Naive thymus-derived CD4-positive, alpha-beta T cell (primary cell): ENCODE measurements around the gene SEZ6. TPM values are rescaled to one million over a fixed set of nuclear protein-coding genes. Genes with fewer than 3 reads are reported as not detected.

Experiments
- ATAC-seq: fragments of 150-1000 bp; cut with Tn5 transposase; 2 replicates; pipeline ENCODE4 v1.10.0; 2021; ENCODE audit warnings: mild to moderate bottlenecking, moderate library complexity
- CTCF ChIA-PET: fragments of 350-600 bp; sonication (Branson Sonifier 250); formaldehyde crosslinking; loops from one replicate; lab custom pipeline; 2021; ENCODE audit warnings: antibody characterized with exemption; lab: Charles Lee
- POLR2A ChIA-PET: fragments of 350-600 bp; sonication (Branson Sonifier 250); formaldehyde crosslinking; loops from one replicate; lab custom pipeline; 2021; ENCODE audit warnings: antibody characterized with exemption, inconsistent platforms; lab: Charles Lee
- DNase-seq, 9 donors: peaks; one replicate each; pipeline versions ENCODE4 v3.0.0 to v3.0.0-alpha.2; 2020 to 2022; ENCODE audit warnings: mixed read lengths in 1 of 9
- H3K27ac ChIP-seq: one replicate; pipeline ENCODE4 v1.7.0; 2013; ENCODE audit warnings: mild to moderate bottlenecking, low read depth, low read length, moderate library complexity
- H3K27me3 ChIP-seq, 2 donors: one replicate each; pipeline ENCODE4 v1.7.0; 2013; ENCODE audit warnings: low read length in 2 of 2, mild to moderate bottlenecking in 2 of 2, moderate library complexity in 2 of 2; ENCODE audit not compliant: control insufficient read depth in 2 of 2, insufficient read depth in 2 of 2
- H3K36me3 ChIP-seq, 3 experiments: 1 replicate in 2 of 3; 2 replicates in 1 of 3; pipeline ENCODE4 v1.7.0; 2013; ENCODE audit warnings: low read length in 3 of 3, mild to moderate bottlenecking in 3 of 3, moderate library complexity in 1 of 3; ENCODE audit not compliant: insufficient read depth in 3 of 3, control insufficient read depth in 2 of 3
- H3K4me1 ChIP-seq, 2 donors: one replicate each; pipeline ENCODE4 v1.7.0; 2013; ENCODE audit warnings: low read length in 2 of 2, mild to moderate bottlenecking in 2 of 2, moderate library complexity in 1 of 2; ENCODE audit not compliant: control insufficient read depth in 2 of 2, insufficient read depth in 2 of 2
- H3K4me3 ChIP-seq: 2 replicates; pipeline ENCODE4 v1.7.0; 2013; ENCODE audit warnings: mild to moderate bottlenecking, low read length
- H3K9me3 ChIP-seq, 3 experiments: 1 replicate in 2 of 3; 2 replicates in 1 of 3; pipeline ENCODE4 v1.7.0; 2013; ENCODE audit warnings: low read length in 3 of 3; ENCODE audit not compliant: control insufficient read depth in 2 of 3
- H3K27ac Mint-ChIP-seq, 9 donors: one replicate each; pipeline ENCODE4 v1.8.0; 2020 to 2022; ENCODE audit warnings: mixed read lengths in 9 of 9, mild to moderate bottlenecking in 8 of 9, moderate library complexity in 5 of 9, inconsistent platforms in 2 of 9
- H3K27me3 Mint-ChIP-seq, 5 donors: one replicate each; pipeline ENCODE4 v1.8.0; 2021 to 2022; ENCODE audit warnings: mixed read lengths in 5 of 5, mild to moderate bottlenecking in 1 of 5
- H3K36me3 Mint-ChIP-seq, 5 donors: one replicate each; pipeline ENCODE4 v1.8.0; 2020 to 2022; ENCODE audit warnings: mixed read lengths in 5 of 5, mild to moderate bottlenecking in 3 of 5, inconsistent platforms in 1 of 5
- H3K4me1 Mint-ChIP-seq, 7 donors: one replicate each; pipeline ENCODE4 v1.8.0; 2020 to 2022; ENCODE audit warnings: mixed read lengths in 7 of 7, mild to moderate bottlenecking in 3 of 7, inconsistent platforms in 1 of 7
- H3K4me3 Mint-ChIP-seq, 10 donors: one replicate each; pipeline ENCODE4 v1.8.0; 2020 to 2022; ENCODE audit warnings: mild to moderate bottlenecking in 10 of 10, mixed read lengths in 10 of 10, moderate library complexity in 6 of 10, inconsistent platforms in 2 of 10
- H3K9me3 Mint-ChIP-seq, 11 donors: one replicate each; pipeline ENCODE4 v1.8.0; 2020 to 2022; ENCODE audit warnings: mixed read lengths in 11 of 11, mild to moderate bottlenecking in 4 of 11, inconsistent platforms in 1 of 11, moderate library complexity in 1 of 11
- intact Hi-C, 2 donors: fragments of 100-400 bp; cut with micrococcal nuclease; formaldehyde crosslinking; loops; one replicate each; pipeline ENCODE4 v1.15.1; 2023
- polyA plus RNA-seq, 2 donors: library from polyadenylated mRNA; unstranded; fragments of 300-500 nt; fragmentation: Illumina TruSeq; gene quantifications; one replicate each; pipeline ENCODE4 v1.2.3, GENCODE V29; 2021
- total RNA-seq, 6 experiments: library from RNA in 5 of 6; stranded (reverse) in 5 of 6; gene quantifications; 1 replicate in 5 of 6; 2 replicates in 1 of 6; pipeline ENCODE4 v1.2.3 and lab custom pipeline; 2021 to 2026

Gene SEZ6
- total and polyA plus RNA-seq, 7 experiments from 2014 or later, result 0.40 to 2.0 (median 0.64) TPM; not detected in 3

- H3K27ac Mint-ChIP-seq, result no peak overlapping the region
- no peaks in the 10 kb centered on the region for H3K36me3 Mint-ChIP-seq
- peaks cover 0 to 14% (median 5%) of the 10 kb centered on the region in 7 donors for H3K4me1 Mint-ChIP-seq
- Histone ChIP-seq H3K4me1 (peaks cover 5 to 7% of the 10 kb centered on the region in 2 donors), H3K27me3 (peaks cover 4 to 10% of the 10 kb centered on the region in 2 donors), H3K27ac (no peak overlapping the region), H3K36me3 (no peaks in the 10 kb centered on the region), H3K4me3 (no peak overlapping the region), H3K9me3 (no peaks in the 10 kb centered on the region)
- ChIA-PET CTCF (no interaction called here), POLR2A (no interaction called here)
- peaks cover 39 to 66% (median 56%) of the 10 kb centered on the region in 5 donors for H3K27me3 Mint-ChIP-seq
- no peaks in the 10 kb centered on the region for H3K9me3 Mint-ChIP-seq
- H3K4me3 Mint-ChIP-seq, result no peak overlapping the region
- no peak for ATAC-seq
- intact Hi-C loops, result no loop called here
- no peak for DNase-seq
These were observed 16.2 kb upstream of the SEZ6 start for GRCh38 chr17:29022074-29022473.

GRCh38 chr17:29021226-29021625 lies 15.4 kb upstream of the SEZ6 start:
- peaks cover 39 to 63% (median 59%) of the 10 kb centered on the region in 5 donors for H3K27me3 Mint-ChIP-seq
- Histone ChIP-seq H3K9me3 (no peaks in the 10 kb centered on the region), H3K4me3 (no peak overlapping the region), H3K27me3 (peaks cover 4 to 10% of the 10 kb centered on the region in 2 donors), H3K36me3 (no peaks in the 10 kb centered on the region), H3K4me1 (peaks cover 5 to 7% of the 10 kb centered on the region in 2 donors), H3K27ac (no peak overlapping the region)
- DNase-seq (no peak), ATAC-seq (no peak)
- ChIA-PET POLR2A (no interaction called here), CTCF (no interaction called here)
- H3K36me3 Mint-ChIP-seq, result no peaks in the 10 kb centered on the region
- no peak overlapping the region for H3K27ac Mint-ChIP-seq
- H3K4me1 Mint-ChIP-seq, result peaks cover 0 to 14% (median 5%) of the 10 kb centered on the region in 7 donors
- intact Hi-C loops, result no loop called here
- no peak overlapping the region for H3K4me3 Mint-ChIP-seq
- H3K9me3 Mint-ChIP-seq, result no peaks in the 10 kb centered on the region

DNA sequence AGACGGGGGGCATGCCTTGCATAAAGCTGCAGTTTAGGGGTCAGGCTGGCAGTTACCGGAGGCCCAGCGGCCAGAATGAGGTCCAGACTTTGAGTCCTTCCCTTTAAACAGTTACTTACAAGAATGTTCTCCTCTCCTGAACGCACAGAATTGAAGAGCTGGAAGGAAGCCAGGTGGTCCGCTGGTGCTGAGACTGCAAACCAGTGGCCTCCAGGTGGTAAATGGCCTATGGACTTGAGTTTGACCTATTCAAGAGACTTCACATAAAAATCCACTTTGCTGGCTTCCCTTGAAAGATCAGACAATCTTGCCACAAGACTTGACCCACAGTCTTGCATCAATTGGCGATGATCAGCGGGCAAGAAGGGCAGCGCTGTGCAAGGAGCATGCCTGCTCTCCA lies 14.7 kb upstream of the SEZ6 start:
- ATAC-seq (no peak), DNase-seq (no peak)
- POLR2A ChIA-PET, result no interaction called here
- Histone ChIP-seq H3K27me3 (peaks cover 4 to 10% of the 10 kb centered on the region in 2 donors), H3K4me3 (no peak overlapping the region), H3K36me3 (no peaks in the 10 kb centered on the region), H3K27ac (no peak overlapping the region), H3K9me3 (no peaks in the 10 kb centered on the region), H3K4me1 (peaks cover 5 to 7% of the 10 kb centered on the region in 2 donors)
- H3K27me3 Mint-ChIP-seq, result peaks cover 39 to 62% (median 60%) of the 10 kb centered on the region in 5 donors
- no peak overlapping the region for H3K27ac Mint-ChIP-seq
- intact Hi-C loops, result no loop called here
- H3K36me3 Mint-ChIP-seq, result no peaks in the 10 kb centered on the region
- peaks cover 0 to 14% (median 5%) of the 10 kb centered on the region in 7 donors for H3K4me1 Mint-ChIP-seq
- no peak overlapping the region for H3K4me3 Mint-ChIP-seq
- CTCF ChIA-PET, result no interaction called here
- no peaks in the 10 kb centered on the region for H3K9me3 Mint-ChIP-seq

GRCh38 chr17:29019475-29020181 lies 13.8 kb upstream of the SEZ6 start:
- H3K9me3 Mint-ChIP-seq, result no peaks in the 10 kb centered on the region
- H3K36me3 Mint-ChIP-seq, result no peaks in the 10 kb centered on the region
- H3K36me3 ChIP-seq, result no peaks in the 10 kb centered on the region
- CTCF ChIA-PET, result interaction anchor here (1.0 kb wide), 1 partner anchor 54 kb away, joined by 4 read pairs; no protein-coding TSS in a partner anchor
- DNase-seq (no peak), ATAC-seq (no peak)
- peak overlapping the region in 4 of 10 donors; percentile 16 to 33 (median 26) for H3K4me3 Mint-ChIP-seq
- no peaks in the 10 kb centered on the region for H3K9me3 ChIP-seq
- intact Hi-C loops, result no loop called here
- peaks cover 0 to 14% (median 5%) of the 10 kb centered on the region in 7 donors for H3K4me1 Mint-ChIP-seq
- H3K4me3 ChIP-seq, result no peak overlapping the region
- no peak overlapping the region for H3K27ac Mint-ChIP-seq
- POLR2A ChIA-PET, result no interaction called here
- no peak overlapping the region for H3K27ac ChIP-seq
- peaks cover 4 to 10% of the 10 kb centered on the region in 2 donors for H3K27me3 ChIP-seq
- peaks cover 39 to 60% (median 58%) of the 10 kb centered on the region in 5 donors for H3K27me3 Mint-ChIP-seq
- peaks cover 5 to 7% of the 10 kb centered on the region in 2 donors for H3K4me1 ChIP-seq

DNA sequence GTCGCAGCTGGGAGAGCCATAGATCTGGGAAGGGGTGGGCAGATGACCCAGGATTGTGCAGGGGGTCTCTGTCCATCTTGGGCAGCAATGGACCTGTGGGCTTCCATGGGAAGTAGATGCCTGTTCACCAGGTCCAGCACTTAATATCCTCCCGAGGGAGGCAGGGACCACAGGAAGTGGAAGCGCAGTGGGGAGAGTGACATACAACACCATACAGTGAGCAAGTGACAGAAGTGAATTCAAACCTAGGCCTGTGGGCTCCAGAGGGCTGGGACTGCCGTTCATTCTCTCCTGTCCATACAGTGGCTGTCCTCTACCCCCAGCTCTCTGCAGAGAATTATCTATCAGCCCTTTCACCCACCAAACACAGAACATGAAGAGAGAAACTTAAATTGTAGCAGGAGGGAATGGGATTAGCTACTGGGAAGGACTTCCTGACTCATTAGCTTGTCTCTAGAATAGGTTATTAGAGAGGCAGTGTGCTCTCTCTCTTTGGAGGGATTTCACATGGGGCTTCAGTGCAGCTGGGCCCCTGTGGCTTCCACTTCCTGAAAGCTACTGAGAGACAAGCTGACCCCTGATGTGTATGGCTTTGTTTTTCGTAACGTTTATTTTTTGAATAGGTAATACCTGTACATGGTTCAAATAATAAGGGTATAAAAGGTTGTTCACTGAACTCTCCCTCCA lies 13.1 kb upstream of the SEZ6 start:
- H3K9me3 ChIP-seq, result no peaks in the 10 kb centered on the region
- no peak overlapping the region for H3K27ac Mint-ChIP-seq
- no peaks in the 10 kb centered on the region for H3K36me3 ChIP-seq
- H3K9me3 Mint-ChIP-seq, result no peaks in the 10 kb centered on the region
- CTCF ChIA-PET, result interaction anchor here (1.0 kb wide), 1 partner anchor 53 kb away, joined by 4 read pairs; no protein-coding TSS in a partner anchor
- H3K4me3 ChIP-seq, result no peak overlapping the region
- POLR2A ChIA-PET, result no interaction called here
- ATAC-seq (no peak), DNase-seq (no peak)
- no peak overlapping the region for H3K27ac ChIP-seq
- intact Hi-C loops, result no loop called here
- H3K4me3 Mint-ChIP-seq, result peak overlapping the region in 1 of 10 donors; percentile 33
- H3K27me3 ChIP-seq, result peaks cover 4 to 10% of the 10 kb centered on the region in 2 donors
- peaks cover 5 to 7% of the 10 kb centered on the region in 2 donors for H3K4me1 ChIP-seq
- peaks cover 0 to 14% (median 5%) of the 10 kb centered on the region in 7 donors for H3K4me1 Mint-ChIP-seq
- H3K27me3 Mint-ChIP-seq, result peaks cover 39 to 58% (median 51%) of the 10 kb centered on the region in 5 donors
- H3K36me3 Mint-ChIP-seq, result no peaks in the 10 kb centered on the region

DNA sequence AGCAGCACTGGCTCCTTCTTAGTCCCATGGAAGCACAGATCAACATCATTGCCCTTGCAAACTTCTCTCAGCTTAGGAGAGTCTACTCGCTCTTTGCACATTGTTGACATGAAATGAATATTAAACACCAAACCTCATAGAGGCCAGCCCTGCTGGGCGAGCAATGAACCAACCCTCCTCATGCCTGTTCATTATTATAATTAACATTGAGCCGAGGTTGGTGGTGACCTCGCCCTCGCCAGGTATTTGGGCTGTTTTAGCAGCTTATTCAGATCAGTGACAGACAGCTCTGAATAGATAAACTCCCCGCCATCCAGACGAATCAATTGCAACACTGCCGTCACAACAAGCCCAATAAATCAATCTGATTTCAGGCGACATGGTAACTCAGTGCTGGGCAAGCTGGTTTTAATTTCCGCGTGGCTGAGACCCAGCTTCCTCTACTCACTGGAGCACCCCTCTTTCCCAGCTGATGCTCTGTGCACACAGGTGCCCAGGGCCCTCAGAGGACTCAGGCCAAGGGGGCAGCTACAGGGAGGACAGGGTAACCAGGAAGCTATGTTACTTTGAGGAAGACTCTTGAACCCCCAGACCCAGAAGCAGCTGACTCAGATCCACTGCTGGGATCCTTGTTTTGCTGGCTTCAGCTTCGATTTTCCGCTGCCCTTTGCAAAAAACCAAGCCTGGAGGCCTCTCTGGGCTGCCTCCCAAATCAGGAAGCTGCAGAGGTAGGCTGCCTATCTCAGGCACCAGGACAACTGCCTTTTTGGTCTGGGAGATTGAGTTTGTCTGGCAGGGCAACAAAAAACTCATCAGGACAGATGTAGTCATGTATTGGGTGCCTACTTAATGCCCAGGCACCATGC lies 10.7 kb upstream of the SEZ6 start:
- Mint-ChIP-seq H3K36me3 (no peaks in the 10 kb centered on the region), H3K4me1 (peaks cover 0 to 14% (median 5%) of the 10 kb centered on the region in 7 donors), H3K27ac (no peak overlapping the region), H3K4me3 (no peak overlapping the region), H3K27me3 (peaks cover 31 to 47% (median 42%) of the 10 kb centered on the region in 5 donors), H3K9me3 (no peaks in the 10 kb centered on the region)
- intact Hi-C loops, result no loop called here
- no peaks in the 10 kb centered on the region for H3K9me3 ChIP-seq
- H3K27ac ChIP-seq, result no peak overlapping the region
- H3K4me1 ChIP-seq, result peaks cover 5 to 7% of the 10 kb centered on the region in 2 donors
- H3K36me3 ChIP-seq, result no peaks in the 10 kb centered on the region
- H3K4me3 ChIP-seq, result no peak overlapping the region
- DNase-seq (no peak), ATAC-seq (no peak)
- peaks cover 0 to 10% of the 10 kb centered on the region in 2 donors for H3K27me3 ChIP-seq
- CTCF ChIA-PET, result interaction anchor here (0.6 kb wide), 2 partner anchors 12 to 108 kb away, joined by 3 to 5 read pairs; no protein-coding TSS in a partner anchor
- POLR2A ChIA-PET, result no interaction called here
